ENCODE data around the gene TBX4. TPM values are rescaled to one million over a fixed set of nuclear protein-coding genes. Genes with fewer than 3 reads are reported as not detected.

The TBX4 gene
- total and polyA plus RNA-seq, 2 of the 13 experiments (the other 11 are each of a cell fraction or from before 2014, with no cell fraction given): 0.11 to 1.1 TPM

- peak; percentile 61; the same call in 1 of the 2 replicates for TF ChIP-seq PRDM15 (CRISPR knock-in tag; IDR thresholded peaks at IDR 0.05)
- no peak; the same call in 1 of the 2 replicates for TF ChIP-seq ZNF138 (CRISPR knock-in tag; IDR thresholded peaks at IDR 0.05; ENCODE audit: low read depth)
- peak; percentile 67 for TF ChIP-seq HDAC1 (CRISPR knock-in tag; IDR thresholded peaks at IDR 0.05)
- peak; percentile 83; the same call in 1 of the 2 replicates for TF ChIP-seq THAP9 (CRISPR knock-in tag; IDR thresholded peaks at IDR 0.05; ENCODE audit: borderline replicate concordance)
- no peak for TF ChIP-seq SRSF1 (optimal IDR thresholded peaks at IDR 0.05; ENCODE audit: low read depth, low read length)
- peak; percentile 81 for TF ChIP-seq GATAD2A (CRISPR knock-in tag; IDR thresholded peaks at IDR 0.05)
- TF ChIP-seq RAD51 (IDR thresholded peaks at IDR 0.05; ENCODE audit: borderline replicate concordance): no peak
- TF ChIP-seq TSC22D2 (CRISPR knock-in tag; IDR thresholded peaks at IDR 0.05; ENCODE audit: borderline replicate concordance): no peak
- TF ChIP-seq RNF2 (conservative IDR thresholded peaks at IDR 0.05; ENCODE audit: low read depth): no peak
- 0 out of 2 replicates have a peak, but pooled peaks have one; percentile 38 for TF ChIP-seq ZNF567 (CRISPR knock-in tag; IDR thresholded peaks at IDR 0.05; ENCODE audit: borderline replicate concordance)
- peak; percentile 88; the same call in 1 of the 2 replicates for TF ChIP-seq RCOR2 (CRISPR knock-in tag; IDR thresholded peaks at IDR 0.05)
- TF ChIP-seq CENPT (CRISPR knock-in tag; IDR thresholded peaks at IDR 0.05; ENCODE audit: low read depth): peak; percentile 60; the same call in 1 of the 2 replicates
- no peak for TF ChIP-seq FOXA1 (IDR thresholded peaks at IDR 0.05)
- TF ChIP-seq FOXA1 (CRISPR knock-in tag; IDR thresholded peaks at IDR 0.05): peak; percentile 97
- peak; percentile 87 for TF ChIP-seq FOXP4 (CRISPR knock-in tag; IDR thresholded peaks at IDR 0.05)
- peak; percentile 20; the same call in 1 of the 2 replicates for TF ChIP-seq CBX5 (CRISPR knock-in tag; IDR thresholded peaks at IDR 0.05; ENCODE audit: borderline replicate concordance)
- no peak for TF ChIP-seq JUNB (CRISPR knock-in tag; IDR thresholded peaks at IDR 0.05; ENCODE audit: borderline replicate concordance)
- no peak; the same call in 1 of the 2 replicates for TF ChIP-seq ZNF564 (CRISPR knock-in tag; IDR thresholded peaks at IDR 0.05)
- no peak for TF ChIP-seq KLF6 (CRISPR knock-in tag; IDR thresholded peaks at IDR 0.05)
- peak; percentile 66 for TF ChIP-seq ZNF792 (CRISPR knock-in tag; IDR thresholded peaks at IDR 0.05)
- 0 out of 2 replicates have a peak, but pooled peaks have one; percentile 9 for TF ChIP-seq ZNF629 (CRISPR knock-in tag; conservative IDR thresholded peaks at IDR 0.05)
- TF ChIP-seq ZNF431 (CRISPR knock-in tag; IDR thresholded peaks at IDR 0.05; ENCODE audit: borderline replicate concordance, low read depth): peak; percentile 30; the same call in 1 of the 2 replicates
Observed at GRCh38 chr17:61454381-61455323, 2.4 kb downstream of the TBX4 start (continued).

Measured in HepG2 (cell line).